GM12891 (cell line): ENCODE data around the gene PIF1.

Experiments
- DNase-seq: peaks from one replicate; pipeline ENCODE4 v3.0.0; 2011; ENCODE audit warnings: low spot score; ENCODE audit not compliant: insufficient read length
- FAIRE-seq: peaks from 2 replicates; lab custom pipeline; 2011; peaks lifted over from hg19 to GRCh38; lab: Jason Lieb, UNC
- PAX5 ChIP-seq: IDR thresholded peaks from 2 replicates; pipeline ENCODE4 v1.6.1; 2011; ENCODE audit warnings: low read length, moderate library complexity, mild to moderate bottlenecking; ENCODE audit not compliant: insufficient read depth, severe bottlenecking
- POLR2A ChIP-seq: IDR thresholded peaks from 2 replicates; pipeline ENCODE4 v1.6.1; 2011; ENCODE audit warnings: low read depth, low read length, control low read depth
- POLR2AphosphoS5 ChIP-seq: IDR thresholded peaks from 2 replicates; pipeline ENCODE4 v1.6.1; 2011; ENCODE audit warnings: low read depth, low read length, control low read depth
- POU2F2 ChIP-seq: IDR thresholded peaks from 2 replicates; pipeline ENCODE4 v1.6.1; 2011; ENCODE audit warnings: low read depth, mild to moderate bottlenecking, control low read depth, low read length, moderate library complexity
- SPI1 ChIP-seq: IDR thresholded peaks from 2 replicates; pipeline ENCODE4 v1.6.1; 2011; ENCODE audit warnings: low read depth, low read length, control low read depth
- TAF1 ChIP-seq: IDR thresholded peaks from 2 replicates; pipeline ENCODE4 v1.6.1; 2011; ENCODE audit warnings: low read depth, low read length, control low read depth

The PIF1 gene

DNA sequence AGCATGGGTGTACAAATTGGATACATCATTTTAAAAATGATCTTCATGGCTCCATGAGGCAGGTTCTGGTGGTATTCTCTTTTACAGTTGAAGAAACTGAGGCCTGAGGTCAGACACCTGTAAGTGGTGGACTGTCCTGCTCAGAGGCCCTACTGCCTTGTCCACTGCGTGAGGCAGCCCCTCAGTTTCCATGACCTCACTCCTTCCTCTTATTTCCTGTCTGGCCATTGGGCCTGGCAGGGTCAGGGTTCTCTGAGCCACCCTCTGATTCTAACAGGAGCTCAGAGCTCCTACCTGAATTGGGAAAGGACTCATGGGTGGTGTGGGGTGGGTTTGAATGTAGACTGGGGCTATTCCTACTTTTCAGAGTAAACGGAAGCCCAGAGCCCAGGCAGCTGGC lies 33.8 kb upstream of the PIF1 start:
- DNase-seq, result no peak
- TF ChIP-seq POU2F2 (no peak), PAX5 (no peak), SPI1 (no peak), TAF1 (no peak), POLR2A (no peak), POLR2AphosphoS5 (no peak)

DNA sequence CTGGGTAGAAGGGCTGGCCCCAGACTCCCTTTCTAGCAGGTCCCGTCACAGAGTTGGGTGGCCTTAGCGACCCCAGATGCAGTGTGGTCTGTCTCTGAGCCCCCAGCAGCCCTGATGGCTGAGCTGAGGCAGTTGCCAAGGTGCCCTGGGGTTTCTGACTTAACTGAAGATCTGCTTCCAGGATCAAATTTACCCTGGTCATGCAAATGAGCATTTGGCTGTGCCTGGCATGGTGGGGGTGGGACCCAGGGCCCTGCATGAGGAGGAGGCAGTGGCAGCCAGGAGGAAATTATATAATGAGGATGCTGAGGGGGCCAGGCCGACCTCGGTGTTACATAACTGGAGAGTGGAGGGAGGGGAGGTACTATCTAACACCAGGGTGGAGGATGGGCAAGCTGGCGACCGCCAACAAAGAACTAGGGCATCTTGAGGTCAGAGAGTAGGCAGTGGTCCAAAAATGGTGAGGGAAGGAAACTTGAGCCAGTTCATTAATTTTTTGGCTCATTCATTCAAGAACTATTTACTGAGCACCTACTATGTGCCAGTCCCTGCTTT lies 32.7 kb upstream of the PIF1 start:
- DNase-seq (no peak), FAIRE-seq (no peak)

More for the DNA sequence above, 33.8 kb upstream of the PIF1 start:
- FAIRE-seq, result no peak

DNA sequence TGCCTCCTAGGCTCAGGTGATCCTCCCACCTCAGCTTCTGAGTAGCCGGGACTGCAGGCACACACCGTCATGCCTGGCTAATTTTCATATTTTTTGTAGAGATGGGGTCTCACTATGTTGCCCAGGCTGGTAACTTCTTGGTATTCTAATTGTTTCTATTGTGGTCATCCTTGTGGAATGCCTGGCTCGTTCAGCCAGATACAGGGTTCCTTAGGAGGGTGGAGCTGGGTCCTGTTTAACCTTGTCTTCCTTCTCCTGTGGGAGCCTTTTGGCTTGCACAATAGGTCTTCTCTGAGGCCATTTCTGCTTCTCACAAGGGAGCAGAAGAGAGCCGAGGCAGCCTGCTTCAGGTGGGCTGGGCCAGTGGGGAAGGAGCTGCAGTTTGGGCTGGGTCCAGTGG lies 32.0 kb upstream of the PIF1 start:
- TF ChIP-seq POU2F2 (no peak), PAX5 (no peak), TAF1 (no peak), POLR2A (no peak), POLR2AphosphoS5 (no peak), SPI1 (no peak)
- DNase-seq (no peak), FAIRE-seq (no peak)

More for the DNA sequence above, 32.7 kb upstream of the PIF1 start:
- no peak for TF ChIP-seq POLR2A
- no peak for TF ChIP-seq SPI1
- no peak for TF ChIP-seq POU2F2
- no peak for TF ChIP-seq PAX5
- TF ChIP-seq TAF1, result no peak
- TF ChIP-seq POLR2AphosphoS5, result no peak

- DNase-seq (no peak), FAIRE-seq (no peak)
- TF ChIP-seq POU2F2 (no peak), POLR2AphosphoS5 (no peak), PAX5 (no peak), SPI1 (no peak), POLR2A (no peak), TAF1 (no peak)
Measured at GRCh38 chr15:64856429-64857145, 31.1 kb upstream of the PIF1 start.

- no peak for TF ChIP-seq PAX5
- TF ChIP-seq POU2F2, result no peak
- TF ChIP-seq POLR2AphosphoS5, result no peak
- no peak for TF ChIP-seq POLR2A
- no peak for TF ChIP-seq TAF1
- TF ChIP-seq SPI1, result no peak
- FAIRE-seq, result no peak
- DNase-seq, result no peak
Measured at GRCh38 chr15:64855205-64855975, 29.9 kb upstream of the PIF1 start.

DNA sequence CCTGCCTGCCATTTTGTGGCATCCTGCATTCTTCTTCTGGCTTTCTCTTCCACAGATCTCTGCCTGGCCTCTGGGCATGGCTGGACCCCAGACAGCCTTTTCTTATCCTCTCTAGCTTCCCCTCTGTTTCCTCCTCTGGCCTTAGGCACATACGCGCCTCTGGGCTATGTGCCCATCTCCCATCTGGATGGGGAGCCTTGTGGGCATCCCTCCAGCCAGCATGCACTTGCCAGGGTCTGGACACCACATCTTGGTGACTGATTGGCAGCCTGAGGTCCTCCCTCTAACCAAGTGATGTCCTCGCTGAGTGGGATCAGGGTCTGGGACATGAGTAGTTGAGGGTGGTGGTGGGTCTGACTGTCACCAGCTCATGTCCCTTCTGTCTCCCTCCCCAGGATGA lies 29.1 kb upstream of the PIF1 start:
- FAIRE-seq (no peak), DNase-seq (no peak)
- TF ChIP-seq POLR2A (no peak), POU2F2 (no peak), TAF1 (no peak), PAX5 (no peak), POLR2AphosphoS5 (no peak), SPI1 (no peak)

DNA sequence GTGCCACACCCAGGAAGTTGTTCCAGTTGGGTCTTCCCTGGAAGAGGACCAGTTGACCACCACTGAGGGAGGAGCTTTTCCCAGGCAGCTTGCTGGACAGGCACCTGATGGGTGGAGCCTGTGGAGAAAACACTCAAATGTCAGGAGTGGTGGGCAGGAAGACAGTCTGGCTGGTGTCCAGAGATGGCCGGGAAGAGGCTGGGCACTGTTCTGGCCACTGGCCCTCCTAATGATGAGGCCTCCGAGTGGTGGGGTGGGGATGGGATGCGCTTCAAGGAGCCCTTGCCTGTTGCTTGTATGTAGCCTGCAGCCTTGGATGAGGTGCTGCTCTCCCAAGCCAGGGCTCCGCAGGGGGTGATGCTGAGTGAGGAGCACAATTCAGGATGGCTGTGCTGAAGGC lies 28.6 kb upstream of the PIF1 start:
- no peak for FAIRE-seq
- TF ChIP-seq POU2F2 (no peak), SPI1 (no peak), POLR2AphosphoS5 (no peak), PAX5 (no peak), POLR2A (no peak), TAF1 (no peak)
- DNase-seq, result no peak

DNA sequence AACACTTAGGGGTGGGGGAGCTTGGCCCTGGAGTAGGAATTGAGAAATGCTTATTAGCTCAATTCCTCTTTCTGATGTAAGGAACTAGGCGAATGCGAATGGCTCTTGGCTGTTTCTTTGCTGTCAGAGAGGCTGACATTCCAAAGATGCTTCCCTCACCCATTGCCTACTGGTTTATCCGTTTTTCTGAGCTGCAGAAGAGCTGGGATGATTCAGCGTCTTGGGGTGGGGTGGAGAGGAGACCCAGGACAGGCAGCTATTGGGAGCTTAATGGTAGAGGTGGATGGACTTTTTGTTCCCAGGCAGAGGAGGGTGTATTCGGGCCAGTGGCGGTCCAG lies 26.0 kb upstream of the PIF1 start:
- DNase-seq (no peak), FAIRE-seq (no peak)
- TF ChIP-seq SPI1, result no peak; the same call in 1 of the 2 replicates
- no peak for TF ChIP-seq POU2F2
- TF ChIP-seq PAX5, result no peak
- TF ChIP-seq POLR2A, result no peak
- TF ChIP-seq TAF1, result no peak
- TF ChIP-seq POLR2AphosphoS5, result no peak

DNA sequence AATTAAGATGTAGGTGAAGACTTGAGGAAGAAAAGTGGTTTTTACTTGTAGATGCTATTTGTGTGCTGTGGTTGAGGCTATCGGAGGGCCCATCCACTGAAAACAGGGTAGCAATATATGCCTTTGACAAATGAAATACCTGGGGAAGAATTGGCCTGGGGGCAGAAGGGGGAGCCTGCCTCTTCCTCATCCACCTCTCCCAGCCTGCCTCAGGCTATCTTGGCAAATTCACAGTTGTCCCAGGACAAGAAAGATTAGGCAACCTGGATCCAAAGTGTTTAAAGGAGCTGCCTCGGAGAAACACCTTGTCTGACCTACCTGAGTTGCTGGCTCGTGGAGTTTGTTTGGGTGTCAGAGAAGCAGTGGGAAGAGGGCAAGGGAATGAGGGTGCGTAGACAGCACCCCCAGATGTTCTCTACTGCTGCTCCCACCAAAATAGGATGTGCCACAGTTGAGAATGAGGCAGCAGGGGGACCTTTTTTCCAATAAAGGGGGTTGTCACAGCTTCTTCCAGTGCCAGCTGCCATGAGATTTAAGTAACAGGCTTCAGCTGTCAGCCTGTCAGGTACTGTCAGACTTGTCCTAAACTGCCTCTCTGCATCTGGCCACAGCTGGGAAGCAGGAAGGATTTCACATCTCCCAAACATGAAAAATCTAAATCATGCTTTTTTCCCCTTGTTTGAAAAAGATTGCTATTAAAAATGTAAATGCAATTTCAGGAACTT lies 25.5 kb upstream of the PIF1 start:
- FAIRE-seq, result no peak

More for the DNA sequence above, 25.5 kb upstream of the PIF1 start:
- no peak for DNase-seq
- TF ChIP-seq TAF1, result no peak
- TF ChIP-seq POU2F2, result no peak
- no peak for TF ChIP-seq SPI1
- no peak for TF ChIP-seq POLR2A
- no peak for TF ChIP-seq POLR2AphosphoS5
- TF ChIP-seq PAX5, result no peak
